Thyroid gland (tissue), 4 donors: ENCODE data around the gene OTOGL.

Experiments used
- POLR2A ChIP-seq, 2 donors: fragments of 450-650 bp; IDR thresholded peaks; one replicate each; pipeline ENCODE4 v1.6.1; 2017; ENCODE audit warnings: antibody characterized with exemption in 2 of 2, mild to moderate bottlenecking in 2 of 2, moderate library complexity in 1 of 2
- TF ChIP-seq, protein P1 (sequence below), 6 experiments: fragments of 200-600 bp in 3 of 6; fragments of 450-650 bp in 3 of 6; sonication (generic) in 3 of 6; IDR thresholded peaks; one replicate each; pipeline ENCODE4 v1.5.1; 2016 to 2019; ENCODE audit warnings: antibody characterized with exemption in 6 of 6, mild to moderate bottlenecking in 2 of 6, inconsistent platforms in 1 of 6, moderate library complexity in 1 of 6

DNA sequence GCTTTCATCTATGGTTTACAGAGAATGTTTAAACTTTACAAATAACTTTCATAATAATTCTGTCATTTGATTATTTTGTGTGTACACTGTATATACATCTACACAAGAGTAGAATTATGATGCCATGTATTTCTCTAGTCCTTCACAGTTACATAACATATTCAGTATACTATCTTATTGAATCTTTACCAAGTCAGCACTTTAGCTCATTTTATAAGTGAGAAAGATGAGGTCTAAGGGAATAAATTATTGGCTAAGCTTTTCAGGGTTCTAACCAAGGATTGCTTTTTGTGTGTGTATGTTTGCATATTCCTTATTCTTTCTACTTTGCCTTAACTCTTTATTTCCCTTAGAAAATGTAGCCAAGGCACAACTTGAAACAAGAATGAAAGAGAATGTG is 260.4 kb downstream of the OTOGL start:
- TF ChIP-seq POLR2A (IDR thresholded peaks at IDR 0.05), result no peak
- TF ChIP-seq, protein P1, sequence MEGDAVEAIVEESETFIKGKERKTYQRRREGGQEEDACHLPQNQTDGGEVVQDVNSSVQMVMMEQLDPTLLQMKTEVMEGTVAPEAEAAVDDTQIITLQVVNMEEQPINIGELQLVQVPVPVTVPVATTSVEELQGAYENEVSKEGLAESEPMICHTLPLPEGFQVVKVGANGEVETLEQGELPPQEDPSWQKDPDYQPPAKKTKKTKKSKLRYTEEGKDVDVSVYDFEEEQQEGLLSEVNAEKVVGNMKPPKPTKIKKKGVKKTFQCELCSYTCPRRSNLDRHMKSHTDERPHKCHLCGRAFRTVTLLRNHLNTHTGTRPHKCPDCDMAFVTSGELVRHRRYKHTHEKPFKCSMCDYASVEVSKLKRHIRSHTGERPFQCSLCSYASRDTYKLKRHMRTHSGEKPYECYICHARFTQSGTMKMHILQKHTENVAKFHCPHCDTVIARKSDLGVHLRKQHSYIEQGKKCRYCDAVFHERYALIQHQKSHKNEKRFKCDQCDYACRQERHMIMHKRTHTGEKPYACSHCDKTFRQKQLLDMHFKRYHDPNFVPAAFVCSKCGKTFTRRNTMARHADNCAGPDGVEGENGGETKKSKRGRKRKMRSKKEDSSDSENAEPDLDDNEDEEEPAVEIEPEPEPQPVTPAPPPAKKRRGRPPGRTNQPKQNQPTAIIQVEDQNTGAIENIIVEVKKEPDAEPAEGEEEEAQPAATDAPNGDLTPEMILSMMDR (IDR thresholded peaks at IDR 0.05), result no peak
